H1 (cell line): ENCODE data around the gene GRID1. TPM values are rescaled to one million over a fixed set of nuclear protein-coding genes. Genes with fewer than 3 reads are reported as not detected.

Experiments
- CTCF ChIA-PET: fragments of 300-600 bp; sonication (Branson Sonifier 250); formaldehyde crosslinking; loops from one replicate; lab custom pipeline; 2021; ENCODE audit not compliant: partially characterized antibody; lab: Charles Lee
- POLR2A ChIA-PET: fragments of 300-600 bp; sonication (Branson Sonifier 250); formaldehyde crosslinking; loops from one replicate; lab custom pipeline; 2021; ENCODE audit warnings: inconsistent platforms; ENCODE audit not compliant: partially characterized antibody; lab: Charles Lee
- DNase-seq, 2 experiments: peaks; one replicate each; pipeline versions ENCODE4 v3.0.0 to v3.0.0-alpha.2; 2010 to 2022; ENCODE audit warnings: low spot score in 2 of 2, low read depth in 1 of 2, mixed read lengths in 1 of 2
- FAIRE-seq: peaks from 2 replicates; lab custom pipeline; 2011; peaks lifted over from hg19 to GRCh38; lab: Jason Lieb, UNC
- H2AFZ ChIP-seq: 2 replicates; pipeline ENCODE4 v1.8.1; 2012; ENCODE audit warnings: low read length, inconsistent platforms
- H2AK5ac ChIP-seq: 2 replicates; pipeline ENCODE4 v1.6.1; 2013; ENCODE audit warnings: low read depth, low read length
- H2BK120ac ChIP-seq: replicated peaks from 2 replicates; pipeline ENCODE3; 2013; ENCODE audit warnings: low read depth, low read length, inconsistent platforms
- H2BK12ac ChIP-seq: 2 replicates; pipeline ENCODE4 v1.6.1; 2013; ENCODE audit warnings: low read depth, low read length
- H2BK15ac ChIP-seq: 2 replicates; pipeline ENCODE4 v1.6.1; 2013; ENCODE audit warnings: low read length
- H2BK20ac ChIP-seq: 2 replicates; pipeline ENCODE4 v1.6.1; 2013; ENCODE audit warnings: low read length
- H2BK5ac ChIP-seq: 2 replicates; pipeline ENCODE4 v1.6.1; 2013; ENCODE audit warnings: low read depth, low read length
- H3K14ac ChIP-seq: 2 replicates; pipeline ENCODE4 v1.6.1; 2013; ENCODE audit warnings: inconsistent platforms; ENCODE audit not compliant: insufficient read length
- H3K18ac ChIP-seq: 2 replicates; pipeline ENCODE4 v1.6.1; 2013; ENCODE audit warnings: low read length; ENCODE audit errors: extremely low read depth
- H3K23ac ChIP-seq: 2 replicates; pipeline ENCODE4 v1.6.1; 2013; ENCODE audit warnings: inconsistent platforms; ENCODE audit not compliant: insufficient read length
- H3K23me2 ChIP-seq: 2 replicates; pipeline ENCODE4 v1.6.1; 2013; ENCODE audit warnings: low read depth, low read length
- H3K27ac ChIP-seq: 2 replicates; pipeline ENCODE4 v1.6.1; 2011; ENCODE audit warnings: low read depth, low read length, inconsistent platforms
- H3K27me3 ChIP-seq, 4 experiments: replicated peaks in 1 of 4; 1 replicate in 1 of 4; 2 replicates in 3 of 4; pipeline versions ENCODE4 v1.6.1 to v1.8.1; 2011 to 2013; ENCODE audit warnings: low read length in 3 of 4, mild to moderate bottlenecking in 3 of 4, inconsistent platforms in 2 of 4, mixed read lengths in 2 of 4, moderate library complexity in 1 of 4; ENCODE audit not compliant: control insufficient read depth in 3 of 4, insufficient read depth in 3 of 4; ENCODE audit errors: extremely low read depth in 1 of 4
- H3K36me3 ChIP-seq, 4 experiments: 2 replicates each; pipeline versions ENCODE4 v1.6.1 to v1.8.1; 2011 to 2013; ENCODE audit warnings: mild to moderate bottlenecking in 4 of 4, low read length in 3 of 4, moderate library complexity in 2 of 4, control low read depth in 1 of 4, inconsistent platforms in 1 of 4; ENCODE audit not compliant: insufficient read depth in 4 of 4, control insufficient read depth in 2 of 4
- H3K4ac ChIP-seq: replicated peaks from 2 replicates; pipeline ENCODE3; 2013; ENCODE audit warnings: low read length, low read depth, mixed read lengths, inconsistent platforms; ENCODE audit not compliant: insufficient read length
- H3K4me1 ChIP-seq, 4 experiments: replicated peaks in 1 of 4; 1 replicate in 1 of 4; 2 replicates in 3 of 4; pipeline versions ENCODE4 v1.6.1 to v1.8.1; 2011 to 2013; ENCODE audit warnings: low read length in 3 of 4, inconsistent platforms in 2 of 4, mixed read lengths in 1 of 4; ENCODE audit not compliant: insufficient read depth in 4 of 4, control insufficient read depth in 3 of 4
- H3K4me2 ChIP-seq, 2 experiments: 2 replicates each; pipeline versions ENCODE4 v1.6.1 to v1.8.1; 2011 to 2013; ENCODE audit warnings: low read depth in 2 of 2, low read length in 2 of 2, control low read depth in 1 of 2, inconsistent platforms in 1 of 2, mild to moderate bottlenecking in 1 of 2; ENCODE audit not compliant: insufficient read depth in 1 of 2
- H3K4me3 ChIP-seq, 4 experiments: fragments of 200-600, 300-600 bp in 1 of 4; sonication (generic), shearing (Covaris generic), sonication (Bioruptor Twin) in 1 of 4; 2 replicates each; pipeline versions ENCODE4 v1.5.1 to v1.8.1; 2011 to 2016; ENCODE audit warnings: low read length in 4 of 4, low read depth in 3 of 4, control low read depth in 2 of 4, inconsistent platforms in 2 of 4, mild to moderate bottlenecking in 2 of 4, mixed read lengths in 1 of 4, moderate library complexity in 1 of 4; ENCODE audit not compliant: insufficient read depth in 2 of 4; ENCODE audit errors: extremely low read depth in 1 of 4
- H3K56ac ChIP-seq: replicated peaks from 2 replicates; pipeline ENCODE3; 2013; ENCODE audit warnings: low read depth, mild to moderate bottlenecking, mixed read lengths, low read length, inconsistent platforms; ENCODE audit not compliant: insufficient read length
- H3K79me1 ChIP-seq: 2 replicates; pipeline ENCODE4 v1.6.1; 2013; ENCODE audit warnings: low read depth, low read length, control low read depth
- H3K79me2 ChIP-seq, 2 experiments: 2 replicates each; pipeline versions ENCODE4 v1.6.1 to v1.8.1; 2012 to 2013; ENCODE audit warnings: low read length in 2 of 2, mild to moderate bottlenecking in 2 of 2, inconsistent platforms in 1 of 2; ENCODE audit not compliant: insufficient read depth in 2 of 2, control insufficient read depth in 1 of 2
- H3K9ac ChIP-seq, 4 experiments: replicated peaks in 1 of 4; 1 replicate in 1 of 4; 2 replicates in 3 of 4; pipeline versions ENCODE4 v1.6.1 to v1.8.1; 2011 to 2013; ENCODE audit warnings: low read depth in 3 of 4, low read length in 3 of 4, control low read depth in 2 of 4, mild to moderate bottlenecking in 2 of 4, moderate library complexity in 2 of 4, inconsistent platforms in 1 of 4; ENCODE audit errors: extremely low read depth in 1 of 4
- H3K9me3 ChIP-seq, 2 experiments: 2 replicates each; pipeline versions ENCODE4 v1.6.1 to v1.8.1; 2012 to 2013; ENCODE audit warnings: mild to moderate bottlenecking in 2 of 2, moderate library complexity in 2 of 2, control low read depth in 1 of 2, inconsistent platforms in 1 of 2, low read depth in 1 of 2, low read length in 1 of 2, mixed read lengths in 1 of 2; ENCODE audit not compliant: insufficient read depth in 2 of 2
- H4K20me1 ChIP-seq, 2 experiments: replicated peaks in 1 of 2; 2 replicates each; pipeline versions ENCODE3 to v1.8.1; 2011 to 2013; ENCODE audit warnings: inconsistent platforms in 2 of 2, low read length in 2 of 2, mild to moderate bottlenecking in 1 of 2; ENCODE audit not compliant: insufficient read depth in 2 of 2, control insufficient read depth in 1 of 2
- H4K5ac ChIP-seq: 2 replicates; pipeline ENCODE4 v1.6.1; 2013; ENCODE audit warnings: low read length, low read depth, mixed read lengths, inconsistent platforms; ENCODE audit not compliant: insufficient read length
- H4K8ac ChIP-seq: 2 replicates; pipeline ENCODE4 v1.8.0; 2013; ENCODE audit warnings: mild to moderate bottlenecking, moderate library complexity, low read length, inconsistent platforms; ENCODE audit not compliant: insufficient read depth; ENCODE audit errors: extremely low read depth
- H4K91ac ChIP-seq: replicated peaks from 2 replicates; pipeline ENCODE3; 2013; ENCODE audit warnings: low read length, mixed read lengths, inconsistent platforms; ENCODE audit not compliant: insufficient read length
- FOSL1 ChIP-seq: IDR thresholded peaks from 2 replicates; pipeline ENCODE4 v1.6.1; 2011; ENCODE audit warnings: mild to moderate bottlenecking, low read depth, low read length, moderate library complexity; ENCODE audit not compliant: insufficient read depth
- MAFK ChIP-seq: IDR thresholded peaks from 2 replicates; pipeline ENCODE4 v1.6.1; 2012; ENCODE audit warnings: low read depth, mild to moderate bottlenecking, improper control_type of control experiment, low read length
- SP1 ChIP-seq: IDR thresholded peaks from 2 replicates; pipeline ENCODE4 v1.6.1; 2011; ENCODE audit warnings: low read depth, low read length
- ZNF274 ChIP-seq: IDR thresholded peaks from 2 replicates; pipeline ENCODE4 v1.7.0; 2012; ENCODE audit warnings: low read length, borderline replicate concordance; ENCODE audit errors: extremely low read depth
- WGBS, 2 experiments: shearing (Covaris generic) in 1 of 2; methylation state at CpG; one replicate each; pipeline versions ENCODE4 v1.1.6 to v1.1.7; 2013 to 2015; ENCODE audit warnings: low lambda C conversion rate in 2 of 2, mixed read lengths in 2 of 2, inconsistent platforms in 1 of 2, low coverage in 1 of 2, missing lambda C conversion rate in 1 of 2; ENCODE audit not compliant: insufficient replicate concordance in 2 of 2, insufficient coverage in 1 of 2, insufficient read length in 1 of 2; ENCODE audit errors: extremely low coverage in 1 of 2, missing lambda C conversion rate in 1 of 2; 5-methylcytosine and 5-hydroxymethylcytosine counted together
- polyA plus RNA-seq, 7 experiments: library from polyadenylated mRNA; depleted of rRNA in 3 of 7; stranded (reverse) in 5 of 7; unstranded in 2 of 7; fragments of >200 nt in 5 of 7; fragments of 200-250 nt in 2 of 7; gene quantifications; 1 replicate in 5 of 7; 2 replicates in 1 of 7; 4 replicates in 1 of 7; pipeline versions ENCODE4 v1.2.1 to v1.2.3, GENCODE V29; 2011 to 2013; ENCODE audit warnings: missing spikeins in 2 of 7, mixed read lengths in 2 of 7
- total RNA-seq: library from RNA; stranded (reverse); fragmentation: NEBNext Ultra II Directional; extraction: Animal tissue kit (Norgen Biotek cat#: 25700); gene quantifications from 2 replicates; pipeline ENCODE4 v1.2.1, GENCODE V29; 2021

Gene GRID1
- total and polyA plus RNA-seq, 2 of the 8 experiments (the other 6 are each of a cell fraction or from before 2014, with no cell fraction given), result 0.22 to 0.30 TPM

GRCh38 chr10:85993840-85994507 lies 372.6 kb downstream of the GRID1 start:
- Histone ChIP-seq H3K56ac (no peak overlapping the region), H2BK12ac (no peak overlapping the region), H3K4ac (no peak overlapping the region), H3K9me3 (no peaks in the 10 kb centered on the region), H2BK5ac (no peak overlapping the region), H3K79me1 (no peaks in the 10 kb centered on the region), H4K8ac (no peak overlapping the region), H3K4me1 (no peaks in the 10 kb centered on the region), H3K27ac (no peak overlapping the region), H2AFZ (no peak overlapping the region), H3K14ac (no peak overlapping the region), H3K4me2 (no peak overlapping the region), H3K27me3 (peaks cover 0 to 2% (median 0%) of the 10 kb centered on the region in 4 experiments; a peak in 1 of 7 replicates), H3K23me2 (no peaks in the 10 kb centered on the region; the same call in 1 of the 2 replicates), H2AK5ac (no peak overlapping the region), H3K9ac (no peak overlapping the region), H2BK15ac (no peak overlapping the region), H2BK120ac (no peak overlapping the region), H4K20me1 (no peaks in the 10 kb centered on the region), H3K36me3 (no peaks in the 10 kb centered on the region), H3K79me2 (no peaks in the 10 kb centered on the region), H2BK20ac (no peak overlapping the region), H4K5ac (no peak overlapping the region), H3K18ac (no peak overlapping the region), H3K23ac (no peak overlapping the region), H3K4me3 (no peak overlapping the region), H4K91ac (no peak overlapping the region)
- TF ChIP-seq ZNF274 (no peak), SP1 (no peak), MAFK (no peak), FOSL1 (no peak)
- ChIA-PET POLR2A (no interaction called here), CTCF (interaction anchor here (0.7 to 1.8 kb wide), 10 partner anchors 9 to 384 kb away, joined by 3 to 6 read pairs (median 4); no protein-coding TSS in a partner anchor)
- 73% methylated on average over 6 of the region's 6 CpGs; no CpG with 5 or more reads in 1 of the 2 experiments for WGBS, 2 experiments
- DNase-seq, result no peak
- no peak for FAIRE-seq
